HepG2 (cell line): ENCODE results near the gene CPXM1. TPM values are rescaled to one million over a fixed set of nuclear protein-coding genes. Genes with fewer than 3 reads are reported as not detected.

Experiments used
- MIXL1 ChIP-seq: IDR thresholded peaks from 2 replicates; pipeline ENCODE4 v1.6.1; 2016
- NFE2L2 ChIP-seq: fragments of 150-350 bp; IDR thresholded peaks from 2 replicates; pipeline ENCODE4 v1.6.1; 2014; ENCODE audit warnings: low read length
- RXRA ChIP-seq: sonication (generic); formaldehyde crosslinking; IDR thresholded peaks from 2 replicates; pipeline ENCODE4 v1.5.1; 2020; ENCODE audit warnings: missing genetic modification reagents
- SP5 ChIP-seq: IDR thresholded peaks from 2 replicates; pipeline ENCODE4 v1.6.1; 2016; ENCODE audit warnings: low read depth, borderline replicate concordance
- YY1 ChIP-seq: IDR thresholded peaks from 2 replicates; pipeline ENCODE4 v1.6.1; 2011; ENCODE audit warnings: low read length, low read depth, moderate library complexity, mild to moderate bottlenecking; ENCODE audit not compliant: insufficient read depth, insufficient replicate concordance
- ZFP36L1 ChIP-seq: sonication (generic); formaldehyde crosslinking; IDR thresholded peaks from 2 replicates; pipeline ENCODE4 v1.8.0; 2022; ENCODE audit warnings: mild to moderate bottlenecking, missing genetic modification reagents, moderate library complexity
- ZNF136 ChIP-seq: sonication (generic); formaldehyde crosslinking; IDR thresholded peaks from 2 replicates; pipeline ENCODE4 v1.8.1; 2022; ENCODE audit warnings: low read depth, mild to moderate bottlenecking, moderate library complexity, missing genetic modification reagents
- ZNF142 ChIP-seq: sonication (generic); formaldehyde crosslinking; IDR thresholded peaks from 2 replicates; pipeline ENCODE4 v1.4.0; 2020; ENCODE audit warnings: missing genetic modification reagents
- ZNF230 ChIP-seq: sonication (generic); formaldehyde crosslinking; IDR thresholded peaks from 2 replicates; pipeline ENCODE4 v1.4.0; 2020; ENCODE audit warnings: mild to moderate bottlenecking, missing genetic modification reagents
- ZNF318 ChIP-seq: sonication (generic); formaldehyde crosslinking; IDR thresholded peaks from 2 replicates; pipeline ENCODE4 v1.4.0; 2020; ENCODE audit warnings: mild to moderate bottlenecking, missing genetic modification reagents
- ZNF605 ChIP-seq: sonication (generic); formaldehyde crosslinking; IDR thresholded peaks from 2 replicates; pipeline ENCODE4 v1.8.0; 2022; ENCODE audit warnings: mild to moderate bottlenecking, missing genetic modification reagents
- ZNF782 ChIP-seq: sonication (generic); formaldehyde crosslinking; IDR thresholded peaks from 2 replicates; pipeline ENCODE4 v1.4.0; 2020; ENCODE audit warnings: missing genetic modification reagents, mild to moderate bottlenecking, borderline replicate concordance
- ZUFSP ChIP-seq: sonication (generic); formaldehyde crosslinking; IDR thresholded peaks from 2 replicates; pipeline ENCODE4 v1.9.0; 2021; ENCODE audit warnings: missing genetic modification reagents, mild to moderate bottlenecking, borderline replicate concordance
- polyA plus RNA-seq, 8 experiments: library from polyadenylated mRNA; depleted of rRNA in 3 of 8; stranded (reverse) in 7 of 8; unstranded in 1 of 8; fragments of >200 nt; fragmentation: Illumina TruSeq in 4 of 8; extraction: Trizol in 4 of 8; gene quantifications; 2 replicates each; pipeline versions ENCODE4 v1.2.1 to v1.2.3, GENCODE V29; 2011 to 2016; ENCODE audit warnings: low read depth in 4 of 8, missing spikeins in 1 of 8, mixed read lengths in 1 of 8; ENCODE audit not compliant: insufficient read depth in 1 of 8
- total RNA-seq, 5 experiments: library from RNA; depleted of rRNA; stranded (reverse); fragments of >200 nt; fragmentation: Illumina TruSeq; extraction: Trizol; gene quantifications; 2 replicates each; pipeline ENCODE4 v1.2.3, GENCODE V29; 2016; ENCODE audit warnings: low read depth in 1 of 5

The CPXM1 gene
- total and polyA plus RNA-seq, 2 of the 13 experiments (the other 11 are each of a cell fraction or from before 2014, with no cell fraction given) = 0.07 TPM; not detected in 1

DNA sequence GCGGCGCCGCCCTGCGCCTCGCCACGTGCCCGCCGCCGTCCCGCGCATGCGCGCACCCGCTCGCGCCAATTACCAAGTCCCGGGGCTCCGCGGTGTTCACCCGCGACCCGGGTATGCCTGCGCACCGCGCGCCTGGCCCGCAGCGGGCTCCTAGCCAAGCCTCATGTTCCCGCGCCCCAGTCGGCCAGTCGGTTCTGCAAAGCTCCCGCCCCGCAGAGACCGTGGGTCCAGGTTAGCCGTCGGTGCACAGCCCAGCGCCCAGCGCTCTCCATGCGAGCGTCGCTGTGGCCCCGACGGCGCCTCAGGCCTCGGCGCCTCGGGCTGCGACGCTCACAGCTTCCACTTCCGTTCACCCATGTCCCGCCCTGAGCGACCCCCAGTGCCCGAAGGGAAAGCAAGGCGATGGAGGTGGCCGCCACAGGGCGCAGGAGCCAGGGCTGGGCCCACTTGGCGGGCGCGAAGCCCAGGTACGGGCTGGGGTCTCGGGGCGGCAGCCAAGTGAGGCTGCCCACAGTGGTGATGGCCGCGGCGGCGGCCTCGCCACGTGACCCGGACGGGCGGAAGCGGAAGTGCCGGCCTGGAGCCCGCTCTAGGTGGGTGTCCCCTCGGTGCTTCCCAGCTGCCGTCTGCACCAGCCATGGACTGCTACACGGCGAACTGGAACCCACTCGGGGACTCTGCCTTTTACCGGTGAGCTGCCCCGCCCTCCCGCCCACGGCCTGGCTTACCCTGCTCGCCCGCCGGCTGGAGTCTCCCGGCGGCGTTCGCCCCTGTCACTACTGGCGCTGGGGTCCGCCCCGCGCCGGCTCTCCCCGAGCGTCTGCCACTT lies 39.9 kb upstream of the CPXM1 start, which contains the start of the genes PCED1A and VPS16 (continued):
- TF ChIP-seq ZNF142 (CRISPR knock-in tag) (peak; percentile 68; the same call in 1 of the 2 replicates), MIXL1 (peak; percentile 70; the same call in 1 of the 2 replicates), ZNF782 (CRISPR knock-in tag) (peak; percentile 96), ZFP36L1 (no peak), ZNF318 (CRISPR knock-in tag) (peak; percentile 90), ZNF230 (peak; percentile 98), ZNF136 (CRISPR knock-in tag) (peak; percentile 95), ZUFSP (CRISPR knock-in tag) (no peak), SP5 (peak; percentile 35; the same call in 1 of the 2 replicates), ZNF605 (CRISPR knock-in tag) (peak; percentile 89; the same call in 1 of the 2 replicates), NFE2L2 (no peak), RXRA (CRISPR knock-in tag) (peak; percentile 74), YY1 (peak; percentile 100)
